A673 (cell line): Measurements from ENCODE around the gene RHOB.

Source experiments
- CTCF ChIP-seq: fragments of 300-800, 200-600 bp; sonication (generic); conservative IDR thresholded peaks from 2 replicates; pipeline ENCODE4 v1.5.1; 2017; ENCODE audit warnings: low read depth, mild to moderate bottlenecking, antibody characterized with exemption, low read length, moderate library complexity, mixed read lengths
- EZH2 ChIP-seq: fragments of 200-600 bp; sonication (generic); IDR thresholded peaks from 2 replicates; pipeline ENCODE4 v1.6.1; 2017; ENCODE audit warnings: borderline replicate concordance, low read depth, mild to moderate bottlenecking, mixed read lengths, antibody characterized with exemption, low read length; ENCODE audit not compliant: poor library complexity, severe bottlenecking

DNA sequence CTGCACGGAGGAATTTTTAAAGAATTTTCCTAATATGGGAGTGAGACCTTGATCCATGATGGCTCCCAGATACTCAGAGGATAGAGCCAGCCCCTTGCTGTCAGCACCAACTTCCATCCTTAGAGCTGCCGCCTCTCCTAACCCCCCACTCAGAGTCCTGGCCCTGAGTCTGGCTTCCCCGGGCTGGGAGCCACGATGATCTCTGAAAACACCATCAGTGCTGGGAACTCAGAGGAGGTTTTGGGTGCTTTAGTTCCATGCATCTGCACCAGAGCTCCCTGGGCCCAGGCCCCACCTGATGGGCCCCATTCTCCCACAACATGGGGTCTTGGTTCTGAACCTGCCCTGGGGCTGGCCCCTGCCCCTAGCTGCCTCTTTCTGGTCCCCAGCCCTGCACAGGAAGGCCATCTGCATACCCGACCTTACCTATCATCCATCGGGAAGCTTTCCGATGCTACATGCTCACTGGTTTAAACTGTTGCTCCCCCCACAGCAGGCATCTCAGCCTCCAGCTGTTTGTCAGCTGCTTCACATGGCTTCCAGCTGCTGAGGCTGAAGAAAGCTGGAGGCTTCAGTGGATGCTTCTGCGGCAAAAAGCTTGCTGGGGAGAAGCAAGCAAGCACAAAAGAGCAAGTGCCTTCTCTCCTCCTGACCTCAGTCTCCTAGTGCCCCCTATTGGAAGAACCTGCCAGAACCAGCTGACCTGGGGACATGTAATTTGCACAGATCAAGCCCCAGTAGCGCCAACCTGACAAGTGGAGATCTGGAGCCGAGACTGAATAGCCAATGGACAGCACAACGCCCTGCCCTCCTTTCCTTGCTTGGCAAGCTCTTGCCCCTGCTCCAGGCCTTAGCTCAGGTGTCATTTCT lies 24.2 kb upstream of the RHOB start:
- TF ChIP-seq CTCF, result no peak
- no peak for TF ChIP-seq EZH2
